CD14-positive monocyte (primary cell): ENCODE results near the gene NBEA. TPM values are rescaled to one million over a fixed set of nuclear protein-coding genes. Genes with fewer than 3 reads are reported as not detected.

Experiments
- DNase-seq, 3 donors: peaks; one replicate each; pipeline ENCODE4 v3.0.0-alpha.2; 2011 to 2022
- H2AFZ ChIP-seq: 2 replicates; pipeline ENCODE4 v1.6.0; 2012; ENCODE audit warnings: mild to moderate bottlenecking, low read depth, low read length, inconsistent platforms; ENCODE audit not compliant: insufficient read depth, poor library complexity, severe bottlenecking
- H3K27ac ChIP-seq, 2 donors: 1 replicate in 1 of 2; 2 replicates in 1 of 2; pipeline ENCODE4 v1.5.1; 2012 to 2013; ENCODE audit warnings: low read length in 2 of 2, control low read depth in 1 of 2, inconsistent platforms in 1 of 2, low read depth in 1 of 2, mild to moderate bottlenecking in 1 of 2
- H3K27me3 ChIP-seq, 2 donors: one replicate each; pipeline versions ENCODE4 v1.6.0 to v1.6.1; 2011 to 2013; ENCODE audit warnings: low read length in 2 of 2; ENCODE audit not compliant: control insufficient read depth in 2 of 2, insufficient read depth in 2 of 2
- H3K36me3 ChIP-seq, 2 donors: replicated peaks in 1 of 2; 1 replicate in 1 of 2; 2 replicates in 1 of 2; pipeline versions ENCODE4 v1.5.1 to v1.6.1; 2012 to 2013; ENCODE audit warnings: low read length in 2 of 2, control low read depth in 1 of 2, inconsistent platforms in 1 of 2, mild to moderate bottlenecking in 1 of 2; ENCODE audit not compliant: insufficient read depth in 2 of 2, control insufficient read depth in 1 of 2
- H3K4me1 ChIP-seq, 2 donors: 1 replicate in 1 of 2; 2 replicates in 1 of 2; pipeline versions ENCODE4 v1.5.1 to v1.6.1; 2012 to 2013; ENCODE audit warnings: low read length in 2 of 2, control low read depth in 1 of 2, inconsistent platforms in 1 of 2, mild to moderate bottlenecking in 1 of 2, moderate library complexity in 1 of 2; ENCODE audit not compliant: insufficient read depth in 2 of 2, control insufficient read depth in 1 of 2
- H3K4me2 ChIP-seq: replicated peaks from 2 replicates; pipeline ENCODE3; 2012; ENCODE audit warnings: low read length, moderate library complexity, mild to moderate bottlenecking; ENCODE audit not compliant: poor library complexity, severe bottlenecking; ENCODE audit errors: extremely low read depth
- H3K4me3 ChIP-seq, 3 experiments: fragments of 200-600 bp in 1 of 3; sonication (generic) in 1 of 3; replicated peaks in 1 of 3; 1 replicate in 2 of 3; 2 replicates in 1 of 3; pipeline ENCODE4 v1.5.1; 2011 to 2013; ENCODE audit warnings: low read length in 3 of 3, mild to moderate bottlenecking in 3 of 3, control low read depth in 2 of 3, low read depth in 2 of 3, inconsistent platforms in 1 of 3, moderate library complexity in 1 of 3
- H3K79me2 ChIP-seq: 2 replicates; pipeline ENCODE4 v1.6.0; 2012; ENCODE audit warnings: mild to moderate bottlenecking, control low read depth, inconsistent platforms, low read length, moderate library complexity; ENCODE audit not compliant: insufficient read depth
- H3K9ac ChIP-seq: 2 replicates; pipeline ENCODE4 v1.6.0; 2017; ENCODE audit warnings: low read length, mild to moderate bottlenecking; ENCODE audit not compliant: insufficient read depth, poor library complexity, severe bottlenecking
- H3K9me3 ChIP-seq, 2 donors: replicated peaks in 1 of 2; 1 replicate in 1 of 2; 2 replicates in 1 of 2; pipeline versions ENCODE4 v1.5.1 to v1.6.1; 2012 to 2013; ENCODE audit warnings: low read length in 2 of 2, control low read depth in 1 of 2; ENCODE audit not compliant: control insufficient read depth in 1 of 2, insufficient read depth in 1 of 2
- H4K20me1 ChIP-seq: 2 replicates; pipeline ENCODE4 v1.6.0; 2012; ENCODE audit warnings: mild to moderate bottlenecking, low read length, control low read depth, moderate library complexity; ENCODE audit not compliant: insufficient read depth
- H3K27ac Mint-ChIP-seq, 7 donors: one replicate each; pipeline ENCODE4 v1.8.0; 2020; ENCODE audit warnings: mild to moderate bottlenecking in 7 of 7, mixed read lengths in 7 of 7, moderate library complexity in 6 of 7, inconsistent platforms in 2 of 7
- H3K27me3 Mint-ChIP-seq, 3 donors: one replicate each; pipeline ENCODE4 v1.8.0; 2021 to 2022; ENCODE audit warnings: low read depth in 3 of 3, mild to moderate bottlenecking in 3 of 3, mixed read lengths in 3 of 3, moderate library complexity in 3 of 3, inconsistent platforms in 1 of 3
- H3K36me3 Mint-ChIP-seq, 2 donors: one replicate each; pipeline ENCODE4 v1.8.0; 2020; ENCODE audit warnings: mixed read lengths in 2 of 2, inconsistent platforms in 1 of 2, mild to moderate bottlenecking in 1 of 2
- H3K4me1 Mint-ChIP-seq: one replicate; pipeline ENCODE4 v1.8.0; 2020; ENCODE audit warnings: mild to moderate bottlenecking, mixed read lengths
- H3K4me3 Mint-ChIP-seq, 2 donors: one replicate each; pipeline ENCODE4 v1.8.0; 2020; ENCODE audit warnings: mild to moderate bottlenecking in 2 of 2, mixed read lengths in 2 of 2, moderate library complexity in 1 of 2
- H3K9me3 Mint-ChIP-seq, 7 donors: one replicate each; pipeline ENCODE4 v1.8.0; 2020 to 2022; ENCODE audit warnings: mixed read lengths in 7 of 7, mild to moderate bottlenecking in 6 of 7, moderate library complexity in 6 of 7, inconsistent platforms in 2 of 7
- CTCF ChIP-seq: fragments of 200-600 bp; IDR thresholded peaks from one replicate; pipeline ENCODE4 v1.8.0; 2022; ENCODE audit warnings: antibody characterized with exemption, mild to moderate bottlenecking
- WGBS: methylation state at CpG from one replicate; pipeline ENCODE4 v1.1.5; 2013; ENCODE audit warnings: missing lambda C conversion rate; ENCODE audit not compliant: insufficient coverage; 5-methylcytosine and 5-hydroxymethylcytosine counted together
- intact Hi-C, 2 donors: fragments of 100-400 bp; cut with micrococcal nuclease; formaldehyde crosslinking; loops; one replicate each; pipeline versions ENCODE4 v1.15.0 to v1.15.1; 2023
- polyA plus RNA-seq, 3 donors: library from polyadenylated mRNA; depleted of rRNA in 1 of 3; unstranded in 2 of 3; stranded (reverse) in 1 of 3; fragments of 300-500 nt in 2 of 3; fragments of >200 nt in 1 of 3; fragmentation: Illumina TruSeq in 2 of 3; gene quantifications; 1 replicate in 2 of 3; 2 replicates in 1 of 3; pipeline ENCODE4 v1.2.3, GENCODE V29; 2012 to 2021

Gene NBEA
- polyA plus RNA-seq, 3 donors, result 0.03 to 0.23 (median 0.08) TPM

GRCh38 chr13:35139591-35139990 is 197.5 kb downstream of the NBEA start:
- Mint-ChIP-seq H3K27ac (peak overlapping the region in 1 of 7 donors; percentile 51), H3K36me3 (no peaks in the 10 kb centered on the region)
- WGBS, result no CpG with 5 or more reads among the region's 4 CpGs

GRCh38 chr13:35140321-35140720 is 198.3 kb downstream of the NBEA start:
- H3K9ac ChIP-seq, result no peak overlapping the region
- peaks cover 30 to 37% of the 10 kb centered on the region in 2 donors for H3K4me1 ChIP-seq
- Mint-ChIP-seq H3K9me3 (no peaks in the 10 kb centered on the region), H3K27me3 (no peaks in the 10 kb centered on the region), H3K36me3 (no peaks in the 10 kb centered on the region), H3K27ac (peak overlapping the region in 1 of 7 donors; percentile 61), H3K4me1 (peaks cover 33% of the 10 kb centered on the region), H3K4me3 (no peak overlapping the region)
- H3K4me2 ChIP-seq, result no peak overlapping the region
- H3K27me3 ChIP-seq, result no peaks in the 10 kb centered on the region
- H3K36me3 ChIP-seq, result no peaks in the 10 kb centered on the region
- no peaks in the 10 kb centered on the region for H4K20me1 ChIP-seq
- TF ChIP-seq CTCF, result no peak
- no peak overlapping the region for H3K4me3 ChIP-seq
- no peaks in the 10 kb centered on the region for H3K9me3 ChIP-seq
- no peak overlapping the region for H3K27ac ChIP-seq
- no peak for DNase-seq
- no peak overlapping the region for H2AFZ ChIP-seq
- whole genome bisulfite sequencing, result no CpG with 5 or more reads among the region's 1 CpG
- intact Hi-C loops, result no loop called here
- no peaks in the 10 kb centered on the region for H3K79me2 ChIP-seq

More at GRCh38 chr13:35139591-35139990, 197.5 kb downstream of the NBEA start:
- Mint-ChIP-seq H3K4me1 (peaks cover 31% of the 10 kb centered on the region), H3K4me3 (no peak overlapping the region), H3K27me3 (no peaks in the 10 kb centered on the region), H3K9me3 (no peaks in the 10 kb centered on the region)
- Histone ChIP-seq H3K9me3 (no peaks in the 10 kb centered on the region), H3K27me3 (no peaks in the 10 kb centered on the region), H3K36me3 (no peaks in the 10 kb centered on the region), H3K79me2 (no peaks in the 10 kb centered on the region), H2AFZ (no peak overlapping the region), H3K4me1 (peaks cover 25 to 32% of the 10 kb centered on the region in 2 donors), H4K20me1 (no peaks in the 10 kb centered on the region), H3K27ac (no peak overlapping the region), H3K4me3 (no peak overlapping the region), H3K4me2 (peak overlapping the region; percentile 22), H3K9ac (no peak overlapping the region)
- intact Hi-C loops, result no loop called here
- peak in 2 of 3 donors; percentile 20 to 48 for DNase-seq
- TF ChIP-seq CTCF, result no peak
